GM20000 (cell line): ENCODE results near the gene COPZ1.

Source experiments
- DNase-seq: peaks from one replicate; pipeline ENCODE4 v3.0.0; 2012; ENCODE audit warnings: low spot score
- TF ChIP-seq, protein P1 (sequence below): IDR thresholded peaks from 2 replicates; pipeline ENCODE4 v1.5.1; 2012; ENCODE audit warnings: mild to moderate bottlenecking, control low read depth; ENCODE audit errors: extremely low read depth, missing control alignments

The COPZ1 gene

DNA sequence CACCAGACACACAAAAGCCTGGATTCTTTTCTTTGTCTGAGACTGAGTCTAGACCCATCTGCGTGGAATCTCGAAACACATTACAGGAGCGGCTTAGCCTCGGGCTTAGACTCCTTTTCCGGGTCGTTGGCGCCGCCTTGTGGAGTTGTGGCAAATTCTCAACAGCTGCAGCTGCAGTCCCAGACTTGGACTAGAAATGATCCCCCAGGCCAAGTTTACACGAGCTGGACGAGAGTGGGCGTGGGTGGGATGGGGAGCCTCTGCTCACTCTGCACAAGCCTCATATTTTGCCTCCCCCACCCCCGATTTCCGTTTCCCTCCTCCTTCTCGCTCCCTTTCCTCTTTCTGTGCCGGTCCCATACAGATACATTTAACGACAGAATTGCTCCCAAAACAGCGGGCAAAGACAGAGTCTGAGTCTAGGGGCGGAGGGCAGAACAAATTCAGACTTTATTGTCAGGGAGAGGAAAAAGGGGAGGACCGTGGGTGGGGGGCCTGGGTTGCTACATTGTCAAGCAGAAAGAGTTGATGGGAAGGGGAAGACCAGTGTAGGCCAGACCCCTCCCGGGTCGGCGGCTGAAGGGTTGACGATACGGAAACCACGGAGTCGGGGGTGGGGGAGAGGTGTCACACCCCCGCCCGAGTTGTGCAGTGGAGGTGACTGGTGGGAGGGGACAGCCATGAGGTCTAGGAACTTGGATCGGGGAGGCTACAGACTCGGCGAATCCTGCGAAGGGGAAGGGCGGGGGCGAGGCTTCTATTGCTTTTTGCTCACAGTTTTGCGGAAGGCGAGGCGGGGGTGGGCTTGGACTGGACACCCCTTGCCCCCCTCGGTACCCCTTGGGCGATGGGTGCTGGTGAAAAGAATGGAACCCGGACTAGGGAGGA lies 44.0 kb downstream of the COPZ1 start:
- TF ChIP-seq, protein P1, sequence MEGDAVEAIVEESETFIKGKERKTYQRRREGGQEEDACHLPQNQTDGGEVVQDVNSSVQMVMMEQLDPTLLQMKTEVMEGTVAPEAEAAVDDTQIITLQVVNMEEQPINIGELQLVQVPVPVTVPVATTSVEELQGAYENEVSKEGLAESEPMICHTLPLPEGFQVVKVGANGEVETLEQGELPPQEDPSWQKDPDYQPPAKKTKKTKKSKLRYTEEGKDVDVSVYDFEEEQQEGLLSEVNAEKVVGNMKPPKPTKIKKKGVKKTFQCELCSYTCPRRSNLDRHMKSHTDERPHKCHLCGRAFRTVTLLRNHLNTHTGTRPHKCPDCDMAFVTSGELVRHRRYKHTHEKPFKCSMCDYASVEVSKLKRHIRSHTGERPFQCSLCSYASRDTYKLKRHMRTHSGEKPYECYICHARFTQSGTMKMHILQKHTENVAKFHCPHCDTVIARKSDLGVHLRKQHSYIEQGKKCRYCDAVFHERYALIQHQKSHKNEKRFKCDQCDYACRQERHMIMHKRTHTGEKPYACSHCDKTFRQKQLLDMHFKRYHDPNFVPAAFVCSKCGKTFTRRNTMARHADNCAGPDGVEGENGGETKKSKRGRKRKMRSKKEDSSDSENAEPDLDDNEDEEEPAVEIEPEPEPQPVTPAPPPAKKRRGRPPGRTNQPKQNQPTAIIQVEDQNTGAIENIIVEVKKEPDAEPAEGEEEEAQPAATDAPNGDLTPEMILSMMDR: peak; percentile 97

DNA sequence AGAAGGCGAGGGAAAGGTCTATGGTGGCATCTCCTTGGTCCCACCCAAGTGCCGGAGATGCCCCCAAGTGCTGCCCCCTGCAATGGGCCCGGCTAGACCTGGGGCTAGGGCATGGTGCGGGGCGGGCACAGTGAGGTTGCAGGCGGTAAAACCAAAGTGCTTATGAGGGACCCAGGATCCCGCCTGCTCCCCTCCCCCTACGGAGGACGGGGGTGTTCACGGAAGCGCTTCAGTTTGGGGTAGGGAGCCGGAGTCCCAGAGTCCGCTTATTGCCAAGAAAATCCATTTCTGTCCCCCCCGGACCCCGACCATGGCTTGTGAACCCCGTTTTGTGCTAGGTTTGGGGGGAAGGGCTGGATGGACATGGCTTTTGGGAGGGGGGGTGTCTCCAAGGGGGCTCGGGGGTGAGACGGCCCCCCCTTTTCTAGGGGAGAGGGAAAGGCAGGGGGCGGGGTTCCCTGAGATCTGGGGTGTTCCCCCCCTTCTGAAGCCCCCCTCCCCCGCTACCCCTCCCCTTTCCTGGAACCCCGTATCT lies 44.7 kb downstream of the COPZ1 start:
- TF ChIP-seq, protein P1: no peak
- DNase-seq: no peak

More for the DNA sequence above, 44.0 kb downstream of the COPZ1 start:
- DNase-seq: peak; percentile 83

DNA sequence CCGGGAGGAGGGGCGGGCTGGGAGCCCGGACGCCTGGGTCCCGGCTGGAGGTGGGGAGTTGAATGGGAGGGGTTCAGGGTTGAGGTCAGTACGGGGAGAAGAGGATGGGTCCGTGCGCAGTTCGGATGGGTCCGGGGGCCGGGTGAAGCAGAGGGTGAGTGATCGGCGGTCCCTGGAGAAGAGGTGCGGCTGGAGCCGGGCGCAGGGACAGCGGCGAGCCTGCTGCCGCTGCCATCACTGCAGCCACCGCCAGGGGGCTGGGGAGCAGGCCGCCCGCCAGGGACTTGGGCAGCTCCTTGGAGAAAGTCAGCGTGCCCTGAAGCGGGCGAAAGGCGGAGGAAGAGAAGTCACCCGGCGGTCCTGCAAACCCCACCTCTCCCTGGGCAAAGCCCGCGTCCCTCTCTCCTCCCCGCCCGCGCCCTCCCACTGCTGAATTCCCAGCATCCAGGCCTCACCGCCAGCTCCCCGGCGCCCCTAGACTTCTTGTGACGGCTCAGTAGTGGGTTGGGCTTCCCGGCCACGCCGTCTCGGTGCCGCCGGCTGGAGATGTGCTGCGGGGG lies 45.3 kb downstream of the COPZ1 start:
- TF ChIP-seq, protein P1: peak; percentile 93
- peak; percentile 76 for DNase-seq

DNA sequence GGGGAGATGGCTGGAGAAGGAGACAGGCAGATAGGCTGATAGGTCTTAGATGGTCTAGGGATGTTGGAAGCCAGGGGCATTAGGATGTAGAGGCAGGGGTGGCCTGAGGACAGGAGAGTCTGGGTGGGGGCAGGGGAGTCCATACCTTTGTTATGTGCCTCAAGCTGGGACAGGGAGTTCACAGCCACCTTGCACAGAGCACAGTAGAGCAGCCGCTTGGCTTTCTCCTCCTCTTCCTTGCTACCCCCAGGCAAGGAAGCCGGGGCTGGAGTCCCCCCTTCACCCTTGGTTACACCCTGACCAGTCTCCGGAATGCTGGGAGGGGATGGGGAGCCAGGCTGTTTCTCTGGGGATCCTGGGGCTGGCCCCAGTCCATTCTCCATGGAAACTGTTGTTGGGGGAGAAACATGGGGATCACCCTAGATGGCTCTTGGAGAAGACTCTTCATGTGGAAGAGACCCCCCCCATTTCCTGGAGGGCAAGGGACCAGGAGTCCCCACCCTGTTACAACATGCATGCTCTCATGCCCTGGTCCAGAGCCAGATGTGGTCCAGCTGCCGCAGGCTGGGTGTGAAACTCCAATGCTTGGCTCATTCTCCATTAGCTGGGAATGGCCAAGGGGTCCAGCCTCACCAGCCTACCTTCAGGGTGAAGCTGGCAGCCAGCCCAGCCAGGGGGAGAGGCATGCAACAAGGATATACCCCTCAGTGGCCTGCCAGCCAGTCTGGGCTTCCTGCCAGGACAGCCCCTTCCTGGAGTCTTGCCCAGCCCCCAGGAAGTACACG lies 46.6 kb downstream of the COPZ1 start:
- no peak for DNase-seq
- TF ChIP-seq, protein P1: no peak

DNA sequence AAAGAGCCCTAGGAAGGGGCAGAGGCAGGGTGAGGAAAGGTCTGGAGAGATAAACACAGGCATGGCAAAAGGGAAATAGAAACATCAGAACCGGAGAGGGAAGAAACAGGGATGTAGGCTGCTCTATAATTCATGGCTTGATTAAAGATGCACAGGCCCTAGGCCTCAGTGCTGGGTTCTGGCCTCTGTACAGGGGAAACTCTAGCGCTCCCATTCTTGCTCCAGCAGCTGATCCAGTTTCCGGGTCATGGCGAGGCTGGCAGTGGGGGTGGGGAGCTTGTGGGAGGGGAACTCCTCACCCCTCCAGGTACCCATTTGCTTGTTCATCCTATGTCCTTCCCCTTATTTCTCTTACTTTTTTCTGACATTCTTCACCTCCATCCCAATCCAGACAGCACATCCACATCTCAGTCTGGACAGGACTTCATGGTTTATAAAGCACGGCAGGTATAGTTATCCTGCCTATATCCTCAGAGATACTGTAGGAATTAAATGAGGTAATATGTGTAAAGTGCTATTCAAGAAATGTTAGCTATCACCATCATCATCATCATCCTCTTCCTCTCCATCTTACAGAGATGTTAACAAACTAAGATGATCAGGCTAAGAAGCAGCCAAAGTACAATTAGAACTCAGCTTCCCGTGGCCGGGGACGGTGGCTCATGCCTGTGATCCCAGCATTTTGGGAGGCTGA lies 47.3 kb downstream of the COPZ1 start:
- DNase-seq: no peak
- TF ChIP-seq, protein P1: no peak

DNA sequence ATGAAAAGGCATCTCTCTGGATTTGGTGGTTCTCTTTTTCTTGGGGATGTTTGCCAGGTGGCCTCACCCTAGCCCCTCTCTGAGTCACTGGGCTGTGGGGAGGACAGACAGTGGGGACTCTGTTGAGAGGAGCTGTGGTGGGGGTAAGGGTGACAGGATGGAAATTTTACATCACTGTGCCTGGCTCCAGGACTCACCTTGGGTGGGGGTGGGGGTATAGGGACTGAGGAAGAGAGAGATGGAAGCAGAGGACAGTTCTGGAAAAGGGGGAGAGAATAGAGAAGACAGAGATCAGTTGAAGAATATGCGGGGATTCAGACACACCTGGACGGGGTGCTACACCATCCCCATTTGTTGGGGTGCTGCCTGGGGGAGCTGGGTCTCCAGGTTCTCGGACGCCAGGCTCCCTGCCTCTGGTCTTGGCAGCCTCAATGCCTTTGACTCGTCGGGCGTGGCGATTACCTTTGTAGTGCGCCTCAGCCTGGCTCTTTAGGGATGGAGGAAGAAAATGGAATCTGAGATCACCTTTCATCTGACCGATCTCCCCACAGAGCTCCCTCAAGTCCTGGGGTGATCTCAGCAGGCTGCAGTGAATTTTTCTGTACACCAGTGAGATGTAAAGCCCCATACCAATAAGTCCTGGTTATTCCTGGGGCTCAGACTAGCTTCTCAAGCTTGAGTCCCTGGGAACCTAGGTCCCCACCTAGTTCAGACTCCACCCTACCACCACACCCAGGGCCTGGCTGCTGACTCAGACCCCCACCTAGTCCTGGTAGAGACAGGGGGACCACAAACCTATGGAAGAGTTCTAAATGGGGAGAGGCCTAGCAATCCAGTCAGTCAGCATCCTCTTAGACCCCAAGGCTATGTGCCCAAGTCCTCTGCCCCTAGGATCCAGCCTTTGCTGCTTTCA lies 49.0 kb downstream of the COPZ1 start:
- no peak for DNase-seq
- TF ChIP-seq, protein P1: no peak
